Measurements from ENCODE around the gene SVIL.
"Not testable (repeated sequence)": the region's sequence is repeated elsewhere in the genome, so short reads cannot be mapped to it uniquely, and the experiment has no call there.

SVIL gene

DNA sequence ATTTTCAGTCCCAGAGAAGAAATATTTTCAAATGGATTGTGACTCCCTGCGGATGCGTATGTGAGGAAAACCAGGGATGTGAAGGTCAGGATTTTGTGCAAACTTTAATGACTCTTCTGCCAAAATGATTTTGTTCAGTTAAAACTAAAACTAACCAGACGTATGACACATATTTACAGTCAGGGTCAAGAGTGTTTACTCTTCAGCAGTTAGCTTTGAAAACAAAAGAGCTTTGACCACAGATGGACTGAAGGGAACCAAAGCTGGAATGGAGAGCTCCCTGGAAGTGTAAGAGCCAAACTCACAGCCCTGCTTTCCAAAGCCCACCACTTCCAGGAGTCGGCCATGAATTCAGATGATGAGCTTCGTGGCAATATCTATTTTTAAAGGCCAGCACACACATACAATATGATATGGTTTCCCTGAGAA is 15.5 kb downstream of the SVIL start:
- no peak for DNase-seq

DNA sequence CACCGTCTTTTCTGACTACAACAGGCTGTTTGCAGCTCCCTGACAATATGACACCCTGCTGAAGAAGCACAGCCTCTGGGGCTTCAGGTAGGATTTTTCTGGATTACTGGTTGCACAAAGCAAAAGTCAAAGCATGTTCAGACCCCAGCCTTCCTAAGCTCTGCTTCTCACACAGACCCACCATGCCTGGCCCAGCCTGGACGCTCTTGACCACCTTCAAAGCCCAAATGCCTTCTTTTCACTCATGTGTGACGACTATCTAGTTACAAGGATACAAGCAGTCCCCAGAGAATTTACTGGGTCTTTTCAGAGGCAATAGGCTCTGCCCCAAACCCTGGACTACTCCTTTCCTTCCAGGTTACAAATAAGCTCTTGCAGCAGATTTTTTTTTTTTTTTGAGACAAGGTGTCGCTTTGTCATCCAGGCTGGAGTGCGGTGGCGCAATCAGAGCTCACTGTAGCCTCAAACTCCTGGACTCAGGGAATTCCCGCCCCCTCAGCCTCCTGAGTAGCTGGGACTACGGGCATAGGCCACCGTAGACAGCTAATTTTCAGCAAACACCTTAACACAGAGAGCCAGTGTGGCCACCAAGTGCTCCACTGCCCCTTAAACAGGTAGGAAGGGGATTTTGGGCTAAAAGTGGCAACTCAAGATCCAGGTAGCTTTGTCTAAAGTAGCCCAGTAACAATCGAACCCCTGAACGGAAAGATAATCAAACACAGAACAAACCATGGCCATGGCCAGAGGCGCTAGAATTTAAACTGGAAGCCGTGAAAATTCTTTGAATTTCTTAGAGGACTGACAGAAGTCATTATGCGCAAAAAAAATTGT is 16.2 kb downstream of the SVIL start:
- peak; percentile 23 for DNase-seq

DNA sequence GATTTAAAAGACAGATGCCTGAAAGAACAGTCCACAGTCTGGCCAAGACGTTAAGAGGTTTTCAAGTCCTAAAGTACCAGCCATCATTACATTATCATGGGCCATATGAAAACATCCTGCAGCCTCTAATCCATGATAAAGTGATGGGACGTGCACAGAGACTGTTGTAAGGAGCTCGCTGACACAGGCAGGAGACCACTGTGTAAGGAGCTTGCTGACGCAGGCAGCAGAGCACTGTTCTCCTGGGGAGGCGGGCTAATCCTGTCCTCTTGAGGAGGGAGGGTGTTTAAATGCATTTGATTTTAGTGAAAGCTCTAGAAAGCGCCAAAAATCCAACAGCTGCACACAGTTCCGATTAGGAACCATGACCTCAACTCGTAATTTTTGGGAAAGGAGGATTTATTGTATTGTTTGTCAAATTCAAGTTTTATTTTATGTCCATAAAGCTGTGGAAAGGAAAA is 16.9 kb downstream of the SVIL start:
- DNase-seq, result no peak

DNA sequence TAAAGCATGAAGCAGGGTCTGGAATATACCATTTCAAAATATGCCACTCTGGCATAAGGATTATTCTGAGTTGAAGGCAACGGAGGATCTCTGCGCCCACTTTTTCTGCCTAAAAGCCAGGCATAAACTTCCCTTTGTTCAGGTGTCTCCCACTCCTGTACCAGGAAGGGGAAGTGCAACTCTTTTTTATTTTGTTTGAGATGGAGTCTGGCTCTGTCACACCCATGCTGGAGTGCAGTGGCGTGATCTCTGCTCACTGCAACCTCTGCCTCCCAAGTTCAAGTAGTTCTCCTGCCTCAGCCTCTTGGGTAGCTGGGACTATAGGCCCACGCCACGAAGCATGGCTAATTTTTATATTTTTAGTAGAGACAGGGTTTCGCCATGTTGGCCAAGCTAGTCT is 18.2 kb downstream of the SVIL start:
- no peak for DNase-seq

- no peak for DNase-seq
These were observed 19.6 kb downstream of the SVIL start for GRCh38 chr10:29615195-29615594.

GRCh38 chr10:29614289-29614688 is 20.5 kb downstream of the SVIL start:
- DNase-seq, result not testable (repeated sequence)

GRCh38 chr10:29613791-29614190 is 21.0 kb downstream of the SVIL start:
- DNase-seq, result no peak

DNA sequence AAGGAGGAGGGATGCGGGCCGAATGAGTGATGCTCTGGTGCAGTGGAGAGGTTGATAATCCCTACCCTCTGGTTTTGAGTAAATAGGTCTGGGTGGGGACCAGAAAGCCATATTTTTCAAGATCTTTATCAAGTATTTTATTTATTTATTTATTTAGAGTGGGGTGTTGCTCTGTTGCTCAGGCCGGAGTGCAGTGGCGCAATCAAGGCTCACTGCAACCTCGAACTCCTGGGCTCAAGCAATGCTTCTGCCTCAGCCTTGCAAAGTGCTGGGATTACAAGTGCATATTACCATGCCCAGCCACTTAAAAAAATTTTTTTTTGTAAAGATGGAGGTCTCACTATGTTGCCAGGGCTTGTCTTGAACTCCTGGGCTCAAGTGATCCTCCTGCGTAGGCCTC is 21.6 kb downstream of the SVIL start:
- no peak for DNase-seq

GRCh38 chr10:29612657-29613056 is 22.1 kb downstream of the SVIL start:
- DNase-seq, result peak; percentile 18

DNA sequence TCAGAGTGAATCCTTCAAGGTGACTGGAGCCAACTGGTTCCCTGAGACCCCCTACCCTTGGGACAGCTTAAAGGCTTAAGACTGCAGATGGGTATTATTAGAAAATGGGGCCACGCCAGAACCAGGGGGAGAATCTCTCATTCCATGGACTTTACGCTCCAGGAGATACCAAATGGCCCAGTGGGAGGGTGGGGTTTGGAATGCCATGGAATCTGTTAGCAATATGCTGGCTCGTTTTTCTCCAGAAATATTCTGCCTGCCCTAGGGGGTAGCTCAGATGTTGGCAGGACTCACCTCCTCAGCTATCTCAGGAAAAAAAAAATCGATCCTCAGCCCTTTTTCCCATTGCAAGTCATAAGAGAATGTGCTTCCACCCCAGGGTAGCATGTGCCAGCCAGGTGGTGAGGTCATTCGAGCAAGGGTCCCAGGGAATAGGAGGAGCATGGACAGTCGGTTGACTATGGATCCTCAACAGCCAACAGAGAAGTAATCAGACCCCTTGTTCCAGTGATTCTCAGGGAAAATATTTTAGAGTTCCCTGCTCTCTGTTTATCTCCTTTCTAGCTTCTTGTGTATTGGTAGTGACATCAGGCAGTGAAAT is 22.9 kb downstream of the SVIL start:
- DNase-seq, result no peak

- no peak for DNase-seq
These were observed 23.7 kb downstream of the SVIL start for GRCh38 chr10:29610876-29611647.

- DNase-seq, result not testable (repeated sequence)
These were observed 24.4 kb downstream of the SVIL start for GRCh38 chr10:29610331-29610730.

- no peak for DNase-seq
These were observed 25.1 kb downstream of the SVIL start for GRCh38 chr10:29609696-29610095.

DNA sequence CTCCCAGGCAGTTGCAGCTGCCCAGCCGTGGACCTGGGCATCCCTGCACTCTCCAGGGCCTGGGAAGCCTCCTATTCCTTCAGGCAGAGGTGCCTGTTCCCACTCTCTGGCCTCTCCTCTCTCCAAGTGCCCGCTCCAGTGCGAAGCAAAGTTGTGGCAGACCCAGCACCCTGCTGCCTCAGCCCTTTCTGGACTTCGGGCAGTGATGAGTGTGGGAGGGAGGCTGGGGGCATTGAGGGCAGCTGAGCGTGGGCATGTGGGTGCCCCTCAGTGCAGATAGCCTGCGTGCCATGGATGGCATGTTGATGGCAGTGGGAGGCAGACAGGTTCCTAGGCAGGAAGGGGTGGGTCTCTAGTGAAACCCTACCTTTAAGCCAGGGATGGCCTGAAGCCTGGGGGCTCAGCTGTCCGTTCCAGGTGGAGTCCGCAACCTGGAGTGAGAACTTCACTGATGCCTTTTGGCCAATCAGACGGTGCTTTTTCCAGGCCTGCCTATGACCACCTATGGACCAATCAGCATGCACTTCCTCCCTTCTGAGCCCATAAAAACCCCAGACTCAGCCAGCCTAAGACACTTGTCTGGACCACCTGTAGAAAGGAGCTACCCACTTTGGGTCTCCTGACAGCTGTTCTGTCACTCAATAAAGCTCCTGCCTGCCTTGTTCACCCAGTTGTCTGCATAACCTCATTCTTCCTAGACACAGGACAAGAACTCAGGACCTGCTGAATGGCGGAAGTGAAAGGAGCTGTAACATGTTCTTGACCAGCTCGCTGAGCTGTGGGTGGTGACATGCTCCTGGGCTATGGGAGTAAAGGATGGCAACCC is 26.1 kb downstream of the SVIL start:
- DNase-seq, result no peak

GRCh38 chr10:29608062-29608461 is 26.7 kb downstream of the SVIL start:
- peak; percentile 17 for DNase-seq

DNA sequence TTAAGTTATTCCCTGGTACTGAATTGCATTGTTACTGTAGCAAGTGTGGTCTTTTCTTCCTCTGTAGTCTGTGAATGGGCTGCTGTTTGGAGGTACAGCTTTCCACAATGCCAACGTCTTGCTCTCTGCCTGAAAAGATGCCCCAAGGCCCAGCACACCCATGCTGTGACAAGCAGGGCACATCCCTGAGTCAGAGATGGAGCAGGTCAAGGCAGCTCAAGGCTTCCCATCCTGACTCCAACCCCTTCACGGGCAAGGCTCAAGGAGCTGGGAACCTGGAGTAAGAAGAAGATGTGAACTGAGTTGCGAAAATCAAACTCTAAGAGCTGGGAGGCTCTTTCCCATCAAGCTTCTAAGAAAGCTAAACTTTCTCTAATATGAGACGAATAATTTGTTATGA is 27.2 kb downstream of the SVIL start:
- DNase-seq, result no peak

DNA sequence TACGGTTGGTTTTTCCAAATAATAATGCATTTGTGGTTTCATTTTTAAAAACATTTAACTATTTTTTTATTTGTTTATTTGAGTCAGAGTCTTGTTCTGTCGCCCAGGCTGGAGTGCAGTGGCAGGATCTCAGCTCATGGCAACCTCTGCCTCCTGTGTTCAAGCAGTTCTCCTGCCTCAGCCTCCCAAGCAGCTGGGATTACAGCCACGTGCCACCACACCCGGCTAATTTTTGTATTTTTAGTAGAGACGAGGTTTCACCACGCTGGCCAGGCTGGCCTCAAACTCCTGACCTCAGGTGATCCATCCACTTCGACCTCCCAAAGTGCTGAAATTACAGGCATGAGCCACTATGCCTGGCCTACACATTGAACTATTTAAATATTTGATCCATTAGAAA is 28.1 kb downstream of the SVIL start:
- DNase-seq, result not testable (repeated sequence)

DNA sequence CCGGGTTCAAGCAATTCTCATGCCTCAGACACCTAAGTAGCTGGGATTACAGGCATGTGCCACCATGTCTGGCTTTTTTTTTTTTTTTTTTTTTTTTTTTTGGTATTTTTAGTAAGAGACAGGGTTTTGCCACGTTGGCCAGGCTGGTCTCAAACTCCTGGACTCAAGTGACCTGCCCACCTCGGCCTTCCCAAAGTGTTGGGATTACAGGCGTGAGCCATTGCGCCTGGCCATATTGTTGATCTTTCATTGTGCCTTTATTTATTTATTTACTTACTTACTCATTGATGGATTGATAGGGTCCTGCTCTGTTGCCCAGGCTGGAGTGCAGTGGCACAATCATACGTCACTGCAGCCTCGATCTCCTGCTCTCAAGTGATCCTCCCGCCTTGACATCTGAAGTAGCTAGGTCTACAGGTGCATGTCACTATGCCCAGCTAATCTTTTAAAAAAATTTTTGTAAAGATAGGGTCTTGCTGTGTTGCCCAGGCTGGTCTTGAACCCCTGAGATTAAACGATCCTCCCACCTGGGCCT is 30.4 kb downstream of the SVIL start:
- DNase-seq, result no peak

DNA sequence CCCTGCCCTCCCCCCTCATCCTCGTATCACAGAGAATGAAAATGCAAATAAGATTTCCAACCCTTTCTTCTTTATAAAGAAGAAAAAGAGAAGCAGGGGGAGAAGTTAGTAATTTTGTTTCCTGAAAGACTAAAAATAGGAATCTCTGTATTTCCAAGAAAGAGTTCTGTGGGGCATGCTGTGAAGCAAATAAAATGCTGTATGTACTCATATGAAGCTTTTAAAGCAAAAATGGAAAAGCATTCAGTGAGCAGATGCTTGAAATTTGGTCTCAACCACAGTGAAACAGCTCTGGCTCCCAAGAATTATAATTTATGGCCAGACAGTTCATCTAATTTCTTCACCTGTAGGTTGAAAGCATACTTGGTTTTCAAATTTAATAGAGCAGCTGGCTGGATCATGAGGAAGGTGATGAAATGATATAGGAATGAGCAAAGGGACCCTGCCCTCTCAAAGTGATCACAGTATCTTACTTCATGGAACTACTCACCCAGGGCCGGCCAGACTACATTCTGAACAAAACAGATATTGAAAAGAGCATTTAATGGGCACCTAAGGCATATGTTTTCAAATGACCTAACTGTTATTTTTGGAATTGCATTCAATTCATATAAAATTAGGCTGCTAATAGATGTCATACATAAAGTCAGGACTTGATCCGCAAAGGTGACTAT is 31.4 kb downstream of the SVIL start:
- DNase-seq, result no peak

DNA sequence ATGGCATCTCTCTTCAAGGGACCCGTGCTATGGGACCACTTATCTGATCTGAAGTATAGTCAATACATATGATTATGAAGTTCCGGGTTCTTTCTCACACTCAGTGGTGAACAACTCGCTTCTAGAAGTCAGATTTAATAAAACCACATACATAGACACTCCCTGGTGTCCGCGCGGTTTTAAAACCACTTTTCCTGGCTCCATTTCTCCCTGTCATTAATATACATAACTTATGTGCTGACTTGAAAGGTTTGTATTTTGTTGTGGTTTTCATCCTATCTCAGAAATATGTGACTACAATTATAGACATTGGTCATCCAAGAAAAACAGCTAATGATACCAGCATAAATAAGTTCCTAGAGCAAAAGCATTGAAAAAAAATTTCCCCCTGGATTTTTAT is 34.0 kb downstream of the SVIL start:
- DNase-seq, result no peak

DNA sequence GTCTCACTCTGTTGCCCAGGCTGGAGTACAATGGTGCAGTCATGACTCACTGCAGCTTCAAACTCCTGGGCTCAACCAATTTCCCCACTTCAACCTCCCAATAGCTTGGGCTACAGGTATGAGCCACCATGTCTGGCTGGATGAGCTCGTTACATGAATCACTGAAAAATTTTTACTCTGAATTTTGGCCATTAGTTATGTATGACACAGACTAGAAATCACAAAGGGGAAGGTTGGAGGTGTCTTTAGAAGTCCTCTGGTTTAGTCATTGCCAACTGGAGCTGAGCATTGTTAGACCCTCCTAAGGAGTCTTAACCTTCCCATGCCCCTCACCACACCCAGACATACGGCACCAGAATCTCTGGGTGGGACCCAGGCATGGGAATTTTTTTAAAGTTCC is 34.7 kb downstream of the SVIL start:
- DNase-seq, result no peak

DNA sequence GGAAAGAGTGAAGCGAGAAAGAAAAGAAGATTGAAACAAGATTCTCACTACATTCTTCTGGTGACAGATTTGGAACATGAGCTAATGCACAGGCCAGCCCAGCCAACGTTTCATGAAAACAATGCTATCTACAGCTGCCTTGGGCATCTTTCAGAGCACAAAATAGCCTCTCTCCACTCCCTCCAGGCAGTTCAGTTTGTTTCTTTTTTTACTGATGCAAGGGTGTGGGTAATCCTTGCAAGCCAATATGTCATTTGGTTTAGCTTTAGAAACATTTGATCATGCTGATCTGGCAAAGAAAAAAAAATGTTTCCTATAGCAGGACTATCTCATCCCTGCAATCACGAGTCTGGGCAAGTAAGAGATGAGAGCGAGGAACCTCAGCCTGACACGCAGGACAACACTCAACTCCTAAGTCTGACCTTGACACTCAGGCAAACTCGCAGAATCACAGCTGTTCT is 35.9 kb downstream of the SVIL start:
- no peak for DNase-seq
